HG02943 (cell line): ENCODE data around the gene NPIPA2.
"Not testable (repeated sequence)": the region's sequence is repeated elsewhere in the genome, so short reads cannot be mapped to it uniquely, and the experiment has no call there.

Experiments used
- ATAC-seq: cut with Tn5 transposase; IDR thresholded peaks from one replicate; pipeline ENCODE4 v1.9.1; 2021; ENCODE audit warnings: mild to moderate bottlenecking, low read depth, moderate library complexity; ENCODE audit not compliant: unreplicated experiment

Gene NPIPA2

DNA sequence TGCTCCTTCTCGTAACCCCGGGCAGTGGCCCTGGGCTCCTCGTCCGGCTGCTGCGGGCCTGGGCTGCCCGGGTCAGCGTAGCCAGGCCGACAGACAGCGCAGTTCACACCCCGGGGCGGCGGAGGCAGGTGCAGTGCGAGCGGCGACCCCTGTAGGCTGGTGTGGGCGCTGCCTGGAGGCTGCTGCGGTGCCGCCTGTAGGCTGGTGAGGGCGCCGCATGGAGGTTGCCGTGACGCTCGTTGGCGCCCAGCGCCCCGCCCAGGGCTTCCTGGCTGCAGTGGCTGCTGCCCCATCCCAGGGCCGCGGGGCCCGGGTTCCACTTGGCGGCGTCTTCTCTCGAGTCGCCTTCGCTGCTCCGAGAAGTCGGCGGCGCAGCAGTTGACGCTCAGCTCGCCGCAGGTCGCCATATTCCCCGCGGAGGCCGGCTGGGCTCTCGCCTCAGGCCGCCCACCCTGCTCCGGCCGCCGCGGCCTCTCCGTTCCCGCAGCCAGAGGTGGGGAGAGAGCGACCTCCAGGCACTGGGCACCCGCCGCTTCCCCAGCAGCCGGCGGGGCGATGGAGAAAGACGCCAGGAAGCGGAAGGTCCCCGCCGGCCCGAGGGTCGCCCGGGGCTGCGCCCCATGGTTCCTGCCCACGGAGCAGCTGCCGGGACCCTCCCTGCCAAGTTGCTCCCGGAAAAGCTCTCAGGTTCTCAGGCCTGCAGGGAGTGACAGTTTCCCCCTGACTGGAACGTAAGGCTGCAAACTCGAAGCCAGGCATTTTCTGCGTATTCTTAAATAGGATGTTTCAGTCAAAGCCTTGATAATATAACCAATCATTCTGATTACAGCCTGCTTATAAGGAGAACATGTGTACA, at the start of gene NPIPA2:
NPIPA2 (plus strand) TSS at position 261 of the 856 bp plus-strand sequence. CDS start 5,533 bp downstream, outside the sequence.
- peak; percentile 97 for ATAC-seq

DNA sequence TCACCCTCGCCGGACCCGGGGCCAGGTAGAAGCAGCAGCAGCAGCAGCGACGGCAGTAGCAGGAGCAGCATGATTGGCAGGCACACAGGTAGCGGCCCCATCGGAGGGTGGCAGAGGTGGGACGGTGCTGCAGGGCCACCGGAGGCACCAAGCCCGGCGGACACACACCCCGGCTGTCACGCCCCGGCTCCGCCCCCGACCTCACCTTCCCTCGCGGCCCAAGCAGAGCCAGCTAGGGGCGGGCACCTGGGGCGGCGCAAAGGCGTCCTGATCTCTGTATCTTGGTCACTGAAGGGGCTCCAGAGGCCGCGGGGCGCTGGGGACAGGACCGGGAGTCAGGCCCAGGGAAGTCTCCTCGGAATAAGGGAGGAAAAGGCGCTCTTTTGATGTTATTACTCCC, 48.2 kb upstream of the NPIPA2 start, which contains the start of gene PLA2G10:
PLA2G10 (minus strand) TSS at position 180 of the 400 bp plus-strand sequence; CDS start at position 101, 79 bp downstream.
- not testable (repeated sequence) for ATAC-seq

DNA sequence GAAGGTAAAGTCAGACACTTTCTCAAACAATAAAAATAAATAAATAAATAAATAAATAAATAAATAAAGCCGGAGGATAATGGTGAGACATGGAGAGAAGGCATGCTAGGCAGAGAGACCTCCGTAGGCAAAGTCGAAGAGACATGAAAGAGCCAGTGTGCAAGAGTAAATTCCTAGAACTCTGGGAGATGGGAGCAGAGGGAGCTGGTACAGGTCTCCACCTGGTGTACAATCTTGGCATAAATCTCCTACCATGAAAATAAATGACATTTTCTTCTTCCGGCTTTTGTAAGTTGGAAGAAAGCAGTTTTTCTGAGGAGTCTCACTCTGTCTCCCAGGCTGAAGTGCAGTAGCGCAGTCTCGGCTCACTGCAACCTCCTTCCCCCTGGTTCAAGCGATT, 40.5 kb upstream of the NPIPA2 start:
- ATAC-seq: not testable (repeated sequence)

DNA sequence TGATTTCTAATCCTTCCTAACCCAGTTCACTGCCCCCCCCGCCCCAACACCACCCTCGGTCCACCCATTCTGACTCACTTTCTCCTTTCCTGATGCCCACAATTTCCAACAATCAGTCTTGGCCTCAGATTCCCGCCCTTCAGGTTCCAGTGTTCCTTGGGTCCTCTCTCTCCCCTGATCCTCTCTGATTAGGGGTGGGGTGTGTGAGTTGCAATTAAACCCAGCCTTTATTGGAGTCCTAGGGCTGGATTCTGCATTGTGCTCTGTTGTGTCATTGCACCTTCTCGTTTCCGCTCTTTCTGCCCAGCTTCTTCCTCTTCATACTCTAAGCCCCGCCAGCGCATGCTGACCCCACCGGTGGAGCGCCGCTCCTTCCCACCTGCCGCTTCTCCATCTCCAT, 39.7 kb upstream of the NPIPA2 start:
- ATAC-seq: not testable (repeated sequence)

- ATAC-seq: peak; percentile 97
Measured at GRCh38 chr16:14703156-14704011, 38.9 kb upstream of the NPIPA2 start, which contains the start of gene NPIPA3. Gene NPIPA3 (plus strand): TSS chr16:14703411. CDS start chr16:14708944, 5,533 bp downstream.

DNA sequence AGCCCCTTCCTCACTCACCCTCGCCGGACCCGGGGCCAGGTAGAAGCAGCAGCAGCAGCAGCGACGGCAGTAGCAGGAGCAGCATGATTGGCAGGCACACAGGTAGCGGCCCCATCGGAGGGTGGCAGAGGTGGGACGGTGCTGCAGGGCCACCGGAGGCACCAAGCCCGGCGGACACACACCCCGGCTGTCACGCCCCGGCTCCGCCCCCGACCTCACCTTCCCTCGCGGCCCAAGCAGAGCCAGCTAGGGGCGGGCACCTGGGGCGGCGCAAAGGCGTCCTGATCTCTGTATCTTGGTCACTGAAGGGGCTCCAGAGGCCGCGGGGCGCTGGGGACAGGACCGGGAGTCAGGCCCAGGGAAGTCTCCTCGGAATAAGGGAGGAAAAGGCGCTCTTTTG, 9.1 kb upstream of the NPIPA2 start:
- ATAC-seq: not testable (repeated sequence)

DNA sequence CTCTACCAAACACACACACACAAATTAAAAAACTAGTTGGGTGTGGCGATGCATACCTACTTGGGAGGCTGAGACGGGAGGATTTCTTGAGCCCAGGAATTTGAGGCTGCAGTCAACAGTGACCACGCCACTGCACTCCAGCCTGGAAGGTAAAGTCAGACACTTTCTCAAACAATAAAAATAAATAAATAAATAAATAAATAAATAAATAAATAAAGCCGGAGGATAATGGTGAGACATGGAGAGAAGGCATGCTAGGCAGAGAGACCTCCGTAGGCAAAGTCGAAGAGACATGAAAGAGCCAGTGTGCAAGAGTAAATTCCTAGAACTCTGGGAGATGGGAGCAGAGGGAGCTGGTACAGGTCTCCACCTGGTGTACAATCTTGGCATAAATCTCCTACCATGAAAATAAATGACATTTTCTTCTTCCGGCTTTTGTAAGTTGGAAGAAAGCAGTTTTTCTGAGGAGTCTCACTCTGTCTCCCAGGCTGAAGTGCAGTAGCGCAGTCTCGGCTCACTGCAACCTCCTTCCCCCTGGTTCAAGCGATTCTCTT, 1.4 kb upstream of the NPIPA2 start:
- not testable (repeated sequence) for ATAC-seq

- not testable (repeated sequence) for ATAC-seq
Measured at GRCh38 chr16:14741794-14742193, 539 bp upstream of the NPIPA2 start.

- ATAC-seq: not testable (repeated sequence)
Measured at GRCh38 chr16:14773654-14774053, 31.3 kb downstream of the NPIPA2 start.

DNA sequence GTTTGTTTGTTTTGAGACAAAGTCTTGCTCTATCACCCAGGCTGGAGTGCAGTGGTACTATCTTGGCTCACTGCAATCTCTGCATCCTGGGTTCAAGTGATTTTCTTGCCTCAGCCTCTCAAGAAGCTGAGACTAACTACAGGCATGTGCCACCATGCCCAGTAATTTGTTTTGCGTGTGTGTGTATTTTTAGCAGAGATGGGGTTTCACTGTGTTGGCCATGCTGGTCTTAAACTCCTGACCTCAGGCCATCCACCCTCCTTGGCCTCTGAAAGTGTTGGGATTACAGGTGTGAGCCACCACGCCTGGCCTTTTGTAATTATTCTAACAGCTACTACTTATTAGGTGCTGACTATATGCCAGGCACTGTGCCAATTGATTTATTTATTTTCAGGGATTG, 33.3 kb downstream of the NPIPA2 start:
- not testable (repeated sequence) for ATAC-seq

- ATAC-seq: not testable (repeated sequence)
Measured at GRCh38 chr16:14776763-14777162, 34.4 kb downstream of the NPIPA2 start.

GRCh38 chr16:14779368-14779877, 37.1 kb downstream of the NPIPA2 start:
- not testable (repeated sequence) for ATAC-seq

GRCh38 chr16:14786180-14786579, 43.8 kb downstream of the NPIPA2 start:
- ATAC-seq: not testable (repeated sequence)

DNA sequence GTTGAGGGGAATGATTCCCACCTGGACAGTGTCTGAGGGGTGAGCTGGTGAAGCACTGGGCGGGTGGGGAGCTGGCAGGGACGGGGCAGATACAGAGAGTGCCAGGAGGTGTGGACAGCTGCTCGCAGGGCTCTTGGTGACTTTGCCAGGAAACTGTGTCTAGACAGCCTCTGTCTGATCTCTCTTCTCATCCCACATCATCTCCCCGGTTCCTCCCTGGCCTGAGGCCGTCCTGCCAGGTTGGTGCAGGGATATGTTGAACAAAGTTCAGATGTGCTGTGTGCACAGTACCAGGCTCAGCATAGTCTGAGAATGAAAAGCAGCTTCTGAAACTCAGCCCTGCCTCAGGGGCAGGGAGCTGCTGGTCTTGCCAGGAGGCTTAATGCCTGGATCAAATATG, 47.2 kb downstream of the NPIPA2 start:
- not testable (repeated sequence) for ATAC-seq

GRCh38 chr16:14790320-14790956, 48.1 kb downstream of the NPIPA2 start:
- ATAC-seq: not testable (repeated sequence)

GRCh38 chr16:14792914-14793313, 50.6 kb downstream of the NPIPA2 start:
- not testable (repeated sequence) for ATAC-seq

GRCh38 chr16:14797558-14797957, 55.2 kb downstream of the NPIPA2 start:
- ATAC-seq: not testable (repeated sequence)

- not testable (repeated sequence) for ATAC-seq
Measured at GRCh38 chr16:14803577-14803976, 61.2 kb downstream of the NPIPA2 start.

DNA sequence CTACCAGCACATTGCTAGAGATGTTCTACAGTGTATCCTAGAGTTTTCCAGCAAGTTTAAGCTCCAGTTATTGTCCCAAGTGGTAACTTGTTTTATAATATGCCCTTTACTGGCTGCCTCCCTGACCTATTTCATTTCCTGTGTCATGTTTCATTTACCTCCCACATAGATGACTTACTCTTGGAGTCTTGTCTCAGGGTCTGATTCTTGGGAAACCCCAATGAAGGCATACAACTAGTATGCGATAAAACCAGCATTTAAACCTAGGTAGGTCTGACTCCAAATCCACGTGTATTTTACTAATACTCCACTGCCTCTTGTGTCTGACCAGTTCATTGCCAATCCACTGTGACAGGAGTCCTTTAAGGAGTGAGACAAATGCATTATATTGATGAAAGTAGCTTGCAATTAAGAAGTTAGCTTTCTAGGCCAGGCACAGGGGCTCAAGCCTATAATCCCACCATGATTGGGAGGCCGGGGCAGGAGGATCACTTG, 64.9 kb downstream of the NPIPA2 start:
- not testable (repeated sequence) for ATAC-seq

DNA sequence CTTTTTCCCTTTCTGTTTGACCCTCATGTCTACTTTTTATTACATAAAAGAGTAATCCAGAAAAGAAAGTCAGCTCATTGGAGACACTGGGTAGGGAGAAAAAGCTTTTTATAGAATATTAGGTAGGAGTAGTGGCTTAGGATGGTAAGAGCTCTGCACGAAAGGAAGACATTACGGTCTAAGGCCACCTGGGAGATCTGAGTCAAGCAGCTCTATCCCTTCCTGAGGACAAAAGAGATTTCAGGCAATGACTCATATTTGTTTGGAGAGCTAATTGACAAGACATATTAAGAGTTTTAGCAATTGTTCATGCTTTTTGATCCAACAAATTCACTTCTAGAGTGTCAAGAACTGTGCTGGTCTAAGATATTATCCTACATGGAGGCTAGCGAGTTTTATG, 71.6 kb downstream of the NPIPA2 start:
- not testable (repeated sequence) for ATAC-seq
